ENCODE data around the gene NUDC. TPM values are rescaled to one million over a fixed set of nuclear protein-coding genes. Genes with fewer than 3 reads are reported as not detected.
A peak's percentile ranks its signal among the peaks of the same experiment; 100 is the strongest.

The NUDC gene
- total and polyA plus RNA-seq, 2 of the 13 experiments (the other 11 are each of a cell fraction or from before 2014, with no cell fraction given): 34.7 to 104 TPM

DNA sequence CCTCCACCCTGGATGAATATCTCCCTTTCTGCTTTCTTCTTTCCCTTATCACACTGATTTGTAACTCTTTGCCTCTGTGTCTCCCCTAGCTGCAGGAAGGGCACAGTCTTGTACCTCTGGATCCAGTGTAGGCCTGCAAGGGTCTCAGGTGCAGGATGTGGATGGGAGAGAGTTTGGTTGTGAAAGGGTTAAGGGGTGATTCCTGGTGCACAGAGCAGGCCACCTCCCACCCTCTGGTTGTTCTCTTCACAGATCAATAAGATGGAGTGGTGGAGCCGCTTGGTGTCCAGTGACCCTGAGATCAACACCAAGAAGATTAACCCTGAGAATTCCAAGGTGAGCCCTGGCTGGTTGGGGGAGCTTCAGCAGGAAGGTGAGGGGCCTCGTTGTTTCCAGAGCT is 23.6 kb downstream of the NUDC start (continued):
- TF ChIP-seq CREM (IDR thresholded peaks at IDR 0.05) (peak; percentile 18; the same call in 1 of the 2 replicates), CREM (CRISPR knock-in tag; IDR thresholded peaks at IDR 0.05) (no peak), ARNT2 (CRISPR knock-in tag; IDR thresholded peaks at IDR 0.05; ENCODE audit: low read depth) (0 out of 2 replicates have a peak, but pooled peaks have one; percentile 16), ZNF605 (CRISPR knock-in tag; IDR thresholded peaks at IDR 0.05) (0 out of 2 replicates have a peak, but pooled peaks have one; percentile 27), PHF21A (CRISPR knock-in tag; IDR thresholded peaks at IDR 0.05) (0 out of 2 replicates have a peak, but pooled peaks have one; percentile 28), HDAC1 (CRISPR knock-in tag; IDR thresholded peaks at IDR 0.05) (peak; percentile 66), HNF4A (CRISPR knock-in tag; IDR thresholded peaks at IDR 0.05) (peak; percentile 41; the same call in 1 of the 2 replicates), ONECUT2 (CRISPR knock-in tag; IDR thresholded peaks at IDR 0.05) (peak; percentile 91), EP300 (IDR thresholded peaks at IDR 0.05; ENCODE audit: low read depth in 2 of 2, low read length in 2 of 2) (peak in 1 of 2 experiments; percentile 64; a peak in 1 of 4 replicates), EP300 (CRISPR knock-in tag; IDR thresholded peaks at IDR 0.05; ENCODE audit: borderline replicate concordance) (no peak), ZNF224 (CRISPR knock-in tag; IDR thresholded peaks at IDR 0.05) (0 out of 2 replicates have a peak, but pooled peaks have one; percentile 48), ZNF652 (CRISPR knock-in tag; IDR thresholded peaks at IDR 0.05; ENCODE audit: borderline replicate concordance, low read depth) (peak; percentile 98), BORCS8-MEF2B (CRISPR knock-in tag; IDR thresholded peaks at IDR 0.05) (peak; percentile 27; the same call in 1 of the 2 replicates), NR2F2 (IDR thresholded peaks at IDR 0.05; ENCODE audit: borderline replicate concordance, low read depth) (peak; percentile 66; the same call in 1 of the 2 replicates), CHD2 (IDR thresholded peaks at IDR 0.05; ENCODE audit: low read depth, low read length) (no peak)
- TF ChIP-seq, protein P1, sequence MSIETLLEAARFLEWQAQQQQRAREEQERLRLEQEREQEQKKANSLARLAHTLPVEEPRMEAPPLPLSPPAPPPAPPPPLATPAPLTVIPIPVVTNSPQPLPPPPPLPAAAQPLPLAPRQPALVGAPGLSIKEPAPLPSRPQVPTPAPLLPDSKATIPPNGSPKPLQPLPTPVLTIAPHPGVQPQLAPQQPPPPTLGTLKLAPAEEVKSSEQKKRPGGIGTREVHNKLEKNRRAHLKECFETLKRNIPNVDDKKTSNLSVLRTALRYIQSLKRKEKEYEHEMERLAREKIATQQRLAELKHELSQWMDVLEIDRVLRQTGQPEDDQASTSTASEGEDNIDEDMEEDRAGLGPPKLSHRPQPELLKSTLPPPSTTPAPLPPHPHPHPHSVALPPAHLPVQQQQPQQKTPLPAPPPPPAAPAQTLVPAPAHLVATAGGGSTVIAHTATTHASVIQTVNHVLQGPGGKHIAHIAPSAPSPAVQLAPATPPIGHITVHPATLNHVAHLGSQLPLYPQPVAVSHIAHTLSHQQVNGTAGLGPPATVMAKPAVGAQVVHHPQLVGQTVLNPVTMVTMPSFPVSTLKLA (IDR thresholded peaks at IDR 0.05): no peak
- TF ChIP-seq, protein P2, sequence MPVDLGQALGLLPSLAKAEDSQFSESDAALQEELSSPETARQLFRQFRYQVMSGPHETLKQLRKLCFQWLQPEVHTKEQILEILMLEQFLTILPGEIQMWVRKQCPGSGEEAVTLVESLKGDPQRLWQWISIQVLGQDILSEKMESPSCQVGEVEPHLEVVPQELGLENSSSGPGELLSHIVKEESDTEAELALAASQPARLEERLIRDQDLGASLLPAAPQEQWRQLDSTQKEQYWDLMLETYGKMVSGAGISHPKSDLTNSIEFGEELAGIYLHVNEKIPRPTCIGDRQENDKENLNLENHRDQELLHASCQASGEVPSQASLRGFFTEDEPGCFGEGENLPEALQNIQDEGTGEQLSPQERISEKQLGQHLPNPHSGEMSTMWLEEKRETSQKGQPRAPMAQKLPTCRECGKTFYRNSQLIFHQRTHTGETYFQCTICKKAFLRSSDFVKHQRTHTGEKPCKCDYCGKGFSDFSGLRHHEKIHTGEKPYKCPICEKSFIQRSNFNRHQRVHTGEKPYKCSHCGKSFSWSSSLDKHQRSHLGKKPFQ (CRISPR knock-in tag; IDR thresholded peaks at IDR 0.05; ENCODE audit: insufficient replicate concordance): peak; percentile 45
- TF ChIP-seq, protein P3, sequence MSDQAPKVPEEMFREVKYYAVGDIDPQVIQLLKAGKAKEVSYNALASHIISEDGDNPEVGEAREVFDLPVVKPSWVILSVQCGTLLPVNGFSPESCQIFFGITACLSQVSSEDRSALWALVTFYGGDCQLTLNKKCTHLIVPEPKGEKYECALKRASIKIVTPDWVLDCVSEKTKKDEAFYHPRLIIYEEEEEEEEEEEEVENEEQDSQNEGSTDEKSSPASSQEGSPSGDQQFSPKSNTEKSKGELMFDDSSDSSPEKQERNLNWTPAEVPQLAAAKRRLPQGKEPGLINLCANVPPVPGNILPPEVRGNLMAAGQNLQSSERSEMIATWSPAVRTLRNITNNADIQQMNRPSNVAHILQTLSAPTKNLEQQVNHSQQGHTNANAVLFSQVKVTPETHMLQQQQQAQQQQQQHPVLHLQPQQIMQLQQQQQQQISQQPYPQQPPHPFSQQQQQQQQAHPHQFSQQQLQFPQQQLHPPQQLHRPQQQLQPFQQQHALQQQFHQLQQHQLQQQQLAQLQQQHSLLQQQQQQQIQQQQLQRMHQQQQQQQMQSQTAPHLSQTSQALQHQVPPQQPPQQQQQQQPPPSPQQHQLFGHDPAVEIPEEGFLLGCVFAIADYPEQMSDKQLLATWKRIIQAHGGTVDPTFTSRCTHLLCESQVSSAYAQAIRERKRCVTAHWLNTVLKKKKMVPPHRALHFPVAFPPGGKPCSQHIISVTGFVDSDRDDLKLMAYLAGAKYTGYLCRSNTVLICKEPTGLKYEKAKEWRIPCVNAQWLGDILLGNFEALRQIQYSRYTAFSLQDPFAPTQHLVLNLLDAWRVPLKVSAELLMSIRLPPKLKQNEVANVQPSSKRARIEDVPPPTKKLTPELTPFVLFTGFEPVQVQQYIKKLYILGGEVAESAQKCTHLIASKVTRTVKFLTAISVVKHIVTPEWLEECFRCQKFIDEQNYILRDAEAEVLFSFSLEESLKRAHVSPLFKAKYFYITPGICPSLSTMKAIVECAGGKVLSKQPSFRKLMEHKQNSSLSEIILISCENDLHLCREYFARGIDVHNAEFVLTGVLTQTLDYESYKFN (CRISPR knock-in tag; conservative IDR thresholded peaks at IDR 0.05): peak; percentile 67
- TF ChIP-seq, protein P4, sequence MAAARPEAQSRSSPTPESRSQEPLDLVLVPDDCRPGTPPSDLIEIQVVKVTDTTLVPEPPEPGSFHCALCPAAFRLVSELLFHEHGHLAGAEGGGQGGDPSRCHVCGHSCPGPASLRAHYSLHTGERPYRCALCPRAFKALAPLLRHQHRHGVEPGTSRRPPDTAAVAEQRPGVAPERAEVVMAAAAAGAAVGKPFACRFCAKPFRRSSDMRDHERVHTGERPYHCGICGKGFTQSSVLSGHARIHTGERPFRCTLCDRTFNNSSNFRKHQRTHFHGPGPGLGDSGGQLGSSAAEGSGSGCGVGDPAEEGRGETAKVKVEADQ (CRISPR knock-in tag; IDR thresholded peaks at IDR 0.05; ENCODE audit: borderline replicate concordance): 0 out of 2 replicates have a peak, but pooled peaks have one; percentile 39

Data from HepG2 (cell line).